ENCODE data around the gene HSPG2. TPM values are rescaled to one million over a fixed set of nuclear protein-coding genes. Genes with fewer than 3 reads are reported as not detected.

HSPG2 gene
- total and polyA plus RNA-seq, 11 donors = 164 to 608 (median 304) TPM

DNA sequence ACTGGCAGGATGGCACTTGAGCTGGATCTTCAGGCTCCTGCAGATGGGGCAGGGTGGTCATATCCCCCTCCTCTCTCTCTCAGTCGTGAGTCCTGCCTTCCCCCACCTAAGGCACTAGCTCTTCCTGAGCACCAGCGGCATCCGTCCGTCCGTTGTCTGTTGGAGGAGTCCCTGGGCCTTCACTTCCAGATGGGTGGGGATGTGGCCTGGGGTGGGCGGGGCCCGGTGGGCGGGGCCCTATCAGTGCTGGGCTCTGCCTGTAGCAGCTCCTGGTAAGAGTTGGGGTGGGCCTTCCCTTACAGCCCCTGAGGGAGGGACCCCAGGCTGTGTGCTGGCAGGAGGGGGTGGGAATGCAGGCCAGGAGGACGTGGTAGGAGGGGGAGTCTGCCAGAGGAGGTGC is 114.8 kb downstream of the HSPG2 start:
- Histone ChIP-seq H3K4me1 (peaks cover 0 to 11% (median 2%) of the 10 kb centered on the region in 12 donors), H3K36me3 (peaks cover 3 to 76% (median 66%) of the 10 kb centered on the region in 9 donors), H3K9me3 (no peaks in the 10 kb centered on the region), H3K27ac (no peak overlapping the region), H3K4me3 (no peak overlapping the region), H3K27me3 (no peaks in the 10 kb centered on the region)
- peak; percentile 18 to 44 (median 26) for ATAC-seq
- intact Hi-C loops (cut with DNase I) = no loop called here
- WGBS, 4 donors = 42 to 100% (median 52%) methylated on average over 1 to 9 of the region's 9 CpGs
- TF ChIP-seq, protein P1, sequence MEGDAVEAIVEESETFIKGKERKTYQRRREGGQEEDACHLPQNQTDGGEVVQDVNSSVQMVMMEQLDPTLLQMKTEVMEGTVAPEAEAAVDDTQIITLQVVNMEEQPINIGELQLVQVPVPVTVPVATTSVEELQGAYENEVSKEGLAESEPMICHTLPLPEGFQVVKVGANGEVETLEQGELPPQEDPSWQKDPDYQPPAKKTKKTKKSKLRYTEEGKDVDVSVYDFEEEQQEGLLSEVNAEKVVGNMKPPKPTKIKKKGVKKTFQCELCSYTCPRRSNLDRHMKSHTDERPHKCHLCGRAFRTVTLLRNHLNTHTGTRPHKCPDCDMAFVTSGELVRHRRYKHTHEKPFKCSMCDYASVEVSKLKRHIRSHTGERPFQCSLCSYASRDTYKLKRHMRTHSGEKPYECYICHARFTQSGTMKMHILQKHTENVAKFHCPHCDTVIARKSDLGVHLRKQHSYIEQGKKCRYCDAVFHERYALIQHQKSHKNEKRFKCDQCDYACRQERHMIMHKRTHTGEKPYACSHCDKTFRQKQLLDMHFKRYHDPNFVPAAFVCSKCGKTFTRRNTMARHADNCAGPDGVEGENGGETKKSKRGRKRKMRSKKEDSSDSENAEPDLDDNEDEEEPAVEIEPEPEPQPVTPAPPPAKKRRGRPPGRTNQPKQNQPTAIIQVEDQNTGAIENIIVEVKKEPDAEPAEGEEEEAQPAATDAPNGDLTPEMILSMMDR (IDR thresholded peaks at IDR 0.05) = no peak
- no peak for TF ChIP-seq POLR2A (IDR thresholded peaks at IDR 0.05)
- peak in 2 of 5 donors; percentile 29 to 45 for DNase-seq

DNA sequence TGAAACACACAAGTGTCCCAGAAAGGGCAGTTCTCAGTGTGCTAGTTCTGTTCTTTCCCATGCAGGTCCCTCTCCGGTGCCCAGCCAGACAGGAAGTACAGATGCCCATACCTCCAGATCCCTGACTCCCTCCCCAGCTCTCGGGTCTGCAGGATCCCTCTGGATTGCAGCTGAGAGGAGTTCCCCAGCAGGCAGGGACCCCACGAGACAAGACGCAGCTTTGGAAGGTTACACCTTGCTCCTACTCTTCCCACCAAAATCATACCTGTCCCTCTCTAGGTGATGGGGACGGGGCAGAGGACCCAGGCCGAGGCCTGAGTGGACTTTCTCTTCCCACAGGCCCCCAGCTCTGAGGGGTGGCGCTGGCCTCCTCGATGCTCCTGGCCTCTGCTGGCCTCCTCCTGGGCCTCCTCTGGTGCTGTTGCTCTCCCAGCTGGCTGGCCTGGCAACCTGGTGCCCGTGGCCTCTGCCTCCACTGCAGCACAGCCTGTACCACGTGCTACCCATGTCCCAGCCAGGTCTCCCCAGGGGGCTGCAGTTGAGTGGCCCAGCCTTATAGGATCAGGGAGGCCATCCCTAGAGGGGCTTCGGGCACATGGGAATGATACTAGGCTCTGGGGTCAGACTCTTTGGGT is 115.6 kb downstream of the HSPG2 start:
- Histone ChIP-seq H3K36me3 (peaks cover 3 to 67% (median 58%) of the 10 kb centered on the region in 9 donors), H3K27ac (no peak overlapping the region), H3K4me1 (peaks cover 0 to 11% (median 2%) of the 10 kb centered on the region in 12 donors), H3K27me3 (no peaks in the 10 kb centered on the region), H3K4me3 (no peak overlapping the region), H3K9me3 (no peaks in the 10 kb centered on the region)
- DNase-seq (no peak), ATAC-seq (peak in 3 of 4 donors; percentile 3 to 16 (median 4))
- TF ChIP-seq, protein P1 (IDR thresholded peaks at IDR 0.05) = no peak
- no peak for TF ChIP-seq POLR2A (IDR thresholded peaks at IDR 0.05)
- intact Hi-C loops (cut with DNase I) = no loop called here
- 90 to 94% (median 93%) methylated on average over 8 to 11 of the region's 11 CpGs for WGBS, 4 donors

DNA sequence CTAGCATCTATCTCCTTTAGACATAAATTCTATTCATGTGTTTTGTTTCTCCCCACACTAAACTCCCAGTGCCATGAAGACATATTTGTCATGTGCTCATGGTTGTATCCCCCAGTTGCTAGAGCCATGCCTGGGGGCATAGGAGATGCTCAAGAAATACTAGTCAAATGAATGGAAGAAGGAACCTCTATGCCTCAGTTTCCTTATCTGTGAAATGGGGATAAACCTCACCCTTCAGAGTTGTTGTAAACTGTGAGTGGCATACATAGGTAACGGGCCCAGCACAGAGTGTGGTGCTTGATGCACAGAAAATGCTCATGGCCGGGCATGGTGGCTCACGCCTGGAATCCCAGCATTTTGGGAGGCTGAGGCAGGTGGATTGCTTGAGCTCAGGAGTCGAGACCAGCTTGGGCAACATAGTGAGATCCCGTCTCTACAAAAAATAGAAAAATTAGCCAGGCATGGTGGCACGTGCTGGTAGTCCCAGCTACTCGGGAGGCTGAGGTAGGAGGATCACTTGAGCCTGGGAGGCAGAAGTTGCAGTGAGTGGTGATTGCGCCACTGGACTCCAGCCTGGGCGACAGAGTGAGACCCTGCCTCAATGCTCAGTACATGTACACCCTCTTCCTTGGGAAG is 116.4 kb downstream of the HSPG2 start:
- no peaks in the 10 kb centered on the region for H3K9me3 ChIP-seq
- no peak for TF ChIP-seq POLR2A (IDR thresholded peaks at IDR 0.05)
- TF ChIP-seq, protein P1 (IDR thresholded peaks at IDR 0.05) = no peak
- intact Hi-C loops (cut with DNase I) = no loop called here
- ATAC-seq (no peak), DNase-seq (no peak)
- no peaks in the 10 kb centered on the region for H3K27me3 ChIP-seq
- WGBS, 4 donors = 92 to 99% (median 95%) methylated on average over 8 to 9 of the region's 9 CpGs
- peaks cover 0 to 60% (median 50%) of the 10 kb centered on the region in 9 donors for H3K36me3 ChIP-seq
- no peak overlapping the region for H3K4me3 ChIP-seq
- peaks cover 0 to 15% (median 2%) of the 10 kb centered on the region in 12 donors for H3K4me1 ChIP-seq
- H3K27ac ChIP-seq = no peak overlapping the region

DNA sequence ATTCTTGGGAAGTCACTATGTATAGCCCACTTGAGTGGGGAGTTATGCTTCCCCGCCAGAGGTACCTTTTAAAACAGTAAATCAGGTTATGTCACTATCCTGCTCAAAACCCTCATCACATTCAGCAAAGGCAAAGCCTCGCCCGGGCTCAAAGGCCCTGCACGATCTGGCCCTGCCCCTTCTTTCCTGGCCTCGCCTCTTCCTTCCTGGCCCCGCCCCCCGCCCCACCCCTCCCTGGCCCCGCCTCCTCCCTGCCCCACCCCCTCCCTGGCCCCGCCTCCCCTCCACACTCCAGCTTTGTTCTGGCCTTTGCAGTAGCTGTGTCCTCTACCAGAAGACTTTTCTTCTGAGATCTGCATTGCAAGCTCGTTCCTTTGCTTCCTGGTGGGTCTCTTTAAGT is 118.5 kb downstream of the HSPG2 start:
- Histone ChIP-seq H3K4me1 (peaks cover 0 to 32% (median 7%) of the 10 kb centered on the region in 12 donors), H3K4me3 (no peak overlapping the region), H3K27ac (no peak overlapping the region), H3K27me3 (peaks cover 0 to 9% (median 0%) of the 10 kb centered on the region in 9 donors), H3K36me3 (peaks cover 0 to 39% (median 29%) of the 10 kb centered on the region in 9 donors), H3K9me3 (peaks cover 0 to 2% (median 0%) of the 10 kb centered on the region in 12 donors)
- intact Hi-C loops (cut with DNase I) = no loop called here
- DNase-seq (peak in 3 of 5 donors; percentile 41 to 62 (median 51)), ATAC-seq (peak in 3 of 4 donors; percentile 14 to 40 (median 20))
- WGBS, 4 donors = 27 to 38% (median 31%) methylated on average over 9 to 10 of the region's 10 CpGs
- TF ChIP-seq POLR2A (IDR thresholded peaks at IDR 0.05) = no peak
- TF ChIP-seq, protein P1 (IDR thresholded peaks at IDR 0.05) = no peak
